GM10847 (cell line): ENCODE results near the gene MMP13.

Source experiments
- POLR2A ChIP-seq: IDR thresholded peaks from 2 replicates; pipeline ENCODE4 v1.6.1; 2011; ENCODE audit not compliant: insufficient read length; ENCODE audit errors: extremely low read depth

Gene MMP13

DNA sequence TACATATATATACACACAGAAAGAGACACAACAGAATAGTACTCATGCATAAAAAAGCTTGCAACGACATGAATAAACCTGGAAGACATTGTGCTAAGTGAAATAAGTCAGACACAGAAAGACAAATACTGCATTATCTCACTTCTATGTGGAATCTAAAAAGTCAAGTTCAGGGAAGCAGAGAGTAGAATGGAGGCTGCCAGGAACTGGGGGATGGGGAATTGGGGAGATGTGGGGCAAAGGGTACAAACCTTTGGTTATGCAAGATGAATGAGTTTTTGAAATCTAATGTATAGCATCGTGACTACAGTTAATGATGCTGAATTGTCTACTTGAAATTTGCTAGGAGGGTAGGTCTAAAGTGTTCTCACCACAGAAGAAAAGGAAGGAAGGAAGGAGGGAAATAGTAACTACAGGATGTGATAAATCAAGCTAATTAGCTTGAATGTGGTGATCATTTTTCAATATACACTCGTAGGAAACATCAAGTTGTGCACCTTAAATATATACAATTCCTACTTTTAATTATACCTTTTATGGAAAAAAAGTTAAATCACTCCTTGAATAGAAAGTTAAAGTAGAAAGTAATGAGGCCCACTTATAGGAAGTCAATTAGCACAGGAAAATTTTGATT, 33.8 kb downstream of the MMP13 start:
- TF ChIP-seq POLR2A, result no peak

DNA sequence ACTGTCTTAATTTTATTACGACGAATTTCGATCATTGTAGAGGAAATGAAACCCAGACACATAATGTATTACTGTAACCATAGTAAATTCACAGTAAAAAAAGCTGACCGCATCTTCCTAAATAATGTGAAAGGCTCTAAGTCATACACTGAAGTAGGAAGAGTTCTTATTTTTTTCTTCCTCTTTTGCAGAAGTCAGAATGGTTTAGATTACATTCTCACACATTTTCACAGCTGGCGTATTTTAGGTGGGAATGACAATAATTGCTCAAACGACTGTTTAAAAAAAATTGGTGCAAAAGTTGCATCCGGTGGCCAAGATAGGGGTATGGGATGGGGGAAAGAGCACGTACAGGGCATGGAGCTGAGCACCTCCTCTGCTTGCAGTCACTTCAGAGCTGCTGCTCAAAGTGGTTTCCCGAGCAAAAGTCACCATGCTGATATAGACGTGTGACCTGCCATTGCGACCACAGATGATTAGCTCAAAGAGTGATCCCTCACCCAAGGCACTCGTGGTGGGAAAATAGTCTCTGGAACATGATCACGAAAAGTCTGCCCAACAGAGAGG, 35.3 kb downstream of the MMP13 start:
- no peak for TF ChIP-seq POLR2A

DNA sequence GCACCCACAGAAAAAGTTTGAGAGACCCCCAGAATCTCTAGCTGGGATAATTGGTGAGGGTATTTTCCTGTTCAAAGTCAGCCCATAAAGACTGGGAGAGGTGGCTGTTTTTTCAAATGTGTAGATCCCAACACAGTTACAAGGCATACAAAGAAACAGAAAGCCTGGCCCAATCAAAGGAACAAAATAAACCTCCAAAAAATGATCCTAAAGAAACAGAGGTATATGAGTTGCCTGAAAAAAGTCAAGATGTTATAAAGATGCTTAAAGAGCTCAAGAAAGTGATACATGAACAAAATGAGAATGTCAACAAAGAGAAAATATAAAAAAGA, 40.5 kb downstream of the MMP13 start:
- TF ChIP-seq POLR2A, result no peak

DNA sequence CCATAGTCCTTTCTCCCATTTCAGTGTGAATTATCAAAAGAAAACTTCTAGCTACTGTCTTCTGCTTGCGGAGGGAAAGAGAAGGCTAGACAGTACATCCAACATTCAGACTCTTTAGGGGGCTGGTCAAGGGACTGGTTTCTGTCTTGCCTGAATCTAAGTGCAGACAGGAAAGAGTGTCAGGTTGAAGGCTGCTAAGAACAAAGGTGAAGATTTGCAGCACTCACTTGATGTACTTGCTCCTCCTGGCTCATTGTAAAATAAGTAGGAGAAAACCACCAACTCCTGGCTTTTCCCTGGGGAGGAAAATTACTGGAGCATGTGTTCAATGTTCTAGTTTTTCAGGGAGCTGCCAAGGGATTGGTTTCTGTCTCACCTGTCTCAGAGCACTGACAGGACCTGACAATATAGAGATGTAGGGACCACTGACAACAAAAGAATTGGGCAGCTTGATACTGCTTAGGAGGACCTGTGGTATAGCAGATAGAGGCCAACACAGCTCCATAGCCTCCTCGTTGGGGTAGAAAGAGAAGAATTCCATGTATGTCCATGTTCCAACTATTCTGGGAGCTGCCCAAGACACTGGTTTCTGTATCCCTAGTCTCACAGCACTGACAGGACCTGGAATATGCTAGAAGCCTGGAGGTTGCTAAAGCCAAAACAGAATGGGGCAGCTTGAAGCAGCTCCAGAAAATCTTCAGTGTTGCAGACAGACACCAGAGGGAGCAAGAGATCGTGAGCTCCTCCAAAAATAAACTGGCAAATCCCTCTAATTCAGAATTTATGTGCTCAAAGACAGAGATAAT, 41.1 kb downstream of the MMP13 start:
- no peak for TF ChIP-seq POLR2A

DNA sequence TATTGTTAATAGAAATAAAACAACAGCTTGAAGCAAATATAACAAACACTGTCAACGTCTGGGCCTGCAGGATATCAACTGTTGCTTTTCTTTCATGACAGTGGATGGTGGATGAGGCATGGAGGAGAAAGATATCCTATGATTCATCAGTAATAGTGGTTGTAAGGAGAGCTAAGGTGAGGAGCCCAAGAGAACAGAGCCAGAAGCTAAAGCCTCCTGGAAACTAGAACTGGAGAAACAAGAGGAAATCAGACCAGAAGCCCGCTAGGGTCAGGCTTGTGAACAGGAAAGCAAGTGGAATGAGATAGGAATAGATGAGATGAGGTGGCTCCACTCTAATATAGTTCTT, 43.1 kb downstream of the MMP13 start:
- no peak for TF ChIP-seq POLR2A

DNA sequence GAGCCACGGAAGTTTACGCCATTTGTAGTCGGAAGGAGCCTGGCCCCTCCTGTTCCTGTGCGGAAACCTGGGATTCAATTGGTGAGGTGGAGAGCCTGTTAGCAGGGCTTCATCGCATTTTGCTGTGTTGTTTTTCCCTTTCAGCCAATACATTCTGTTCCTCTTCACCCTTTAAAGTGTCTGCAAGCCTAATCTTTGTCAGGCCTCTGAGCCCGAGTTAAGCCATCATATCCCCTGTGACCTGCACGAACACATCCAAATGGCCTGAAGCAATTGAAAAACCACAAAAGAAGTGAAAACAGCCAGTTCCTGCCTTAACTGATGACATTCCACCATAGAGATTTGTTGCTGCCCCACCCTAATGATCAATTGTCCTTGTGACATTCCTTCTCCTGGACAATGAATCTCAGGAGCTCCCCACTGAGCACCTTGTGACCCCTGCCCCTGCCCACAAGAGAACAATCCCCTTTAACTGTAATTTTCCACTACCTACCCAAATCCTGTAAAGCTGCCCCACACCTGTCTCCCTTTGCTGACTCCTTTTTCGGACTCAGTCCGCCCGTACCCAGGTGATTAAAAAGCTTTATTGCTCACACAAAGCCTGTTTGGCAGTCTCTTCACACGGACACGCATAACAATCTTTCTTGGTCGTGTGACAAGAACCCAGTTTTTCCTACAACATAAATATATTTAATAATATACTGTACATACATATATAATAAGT, 43.6 kb downstream of the MMP13 start:
- TF ChIP-seq POLR2A, result no peak

DNA sequence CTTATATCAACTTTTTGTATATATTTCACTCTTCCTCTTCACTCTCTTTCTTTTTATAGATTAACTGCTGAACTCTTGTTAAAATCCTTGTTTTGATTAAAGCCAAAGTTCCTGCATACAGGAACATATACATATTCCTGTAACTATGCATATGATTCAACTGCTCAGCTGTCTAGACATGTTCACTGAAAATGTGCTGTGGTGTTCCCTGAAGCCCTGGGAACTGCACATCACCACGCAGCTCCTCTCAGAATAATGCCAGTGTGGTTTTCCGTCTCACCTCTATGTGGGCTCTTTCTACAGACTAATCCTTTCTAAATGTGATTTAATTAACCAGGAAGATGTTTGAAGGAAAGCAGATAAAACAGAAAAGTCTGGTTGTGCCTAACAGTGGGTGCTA, 55.2 kb downstream of the MMP13 start:
- TF ChIP-seq POLR2A, result no peak
